HUES6 (cell line): Measurements from ENCODE around the gene DLG1.

Source experiments
- H3K27ac ChIP-seq: 2 replicates; pipeline ENCODE4 v1.7.0; 2013; ENCODE audit warnings: low read depth, mild to moderate bottlenecking, low read length, inconsistent platforms
- H3K27me3 ChIP-seq: 2 replicates; pipeline ENCODE4 v1.6.1; 2013; ENCODE audit warnings: low read length; ENCODE audit not compliant: control insufficient read depth, insufficient read depth
- H3K36me3 ChIP-seq: 2 replicates; pipeline ENCODE4 v1.6.1; 2013; ENCODE audit warnings: low read length; ENCODE audit not compliant: control insufficient read depth, insufficient read depth
- H3K4me1 ChIP-seq: 2 replicates; pipeline ENCODE4 v1.6.1; 2013; ENCODE audit warnings: low read length; ENCODE audit not compliant: control insufficient read depth, insufficient read depth
- H3K4me3 ChIP-seq: 2 replicates; pipeline ENCODE4 v1.5.1; 2013; ENCODE audit warnings: low read depth, low read length
- H3K9ac ChIP-seq: one replicate; pipeline ENCODE4 v1.6.1; 2013; ENCODE audit warnings: mild to moderate bottlenecking, low read length
- H3K9me3 ChIP-seq: 2 replicates; pipeline ENCODE4 v1.6.1; 2013; ENCODE audit warnings: low read depth, low read length; ENCODE audit not compliant: control insufficient read depth, insufficient read depth

Gene DLG1

DNA sequence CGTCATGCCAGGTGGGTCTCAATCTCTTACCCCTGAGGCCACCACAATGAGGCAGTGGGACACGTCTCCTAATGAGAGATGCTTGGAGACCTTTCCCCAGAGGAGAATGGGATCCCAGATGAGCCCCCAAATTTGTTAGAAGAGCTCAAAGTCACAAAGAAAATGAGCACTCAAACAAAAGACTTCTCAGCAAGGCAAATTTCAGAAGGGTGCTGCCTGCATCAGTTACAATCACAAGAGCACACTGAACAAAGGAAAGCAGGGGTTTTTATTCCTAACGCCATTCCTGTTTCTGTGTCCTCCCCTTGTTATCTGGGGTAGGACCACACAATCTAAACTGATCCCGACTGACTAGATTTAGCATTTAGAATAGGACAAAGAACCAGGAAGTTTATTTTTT is 50.1 kb downstream of the DLG1 start:
- Histone ChIP-seq H3K27ac (no peak overlapping the region), H3K27me3 (no peaks in the 10 kb centered on the region), H3K9me3 (peaks cover 70% of the 10 kb centered on the region), H3K4me3 (no peak overlapping the region), H3K4me1 (no peaks in the 10 kb centered on the region), H3K36me3 (peaks cover 52% of the 10 kb centered on the region), H3K9ac (no peak overlapping the region)

DNA sequence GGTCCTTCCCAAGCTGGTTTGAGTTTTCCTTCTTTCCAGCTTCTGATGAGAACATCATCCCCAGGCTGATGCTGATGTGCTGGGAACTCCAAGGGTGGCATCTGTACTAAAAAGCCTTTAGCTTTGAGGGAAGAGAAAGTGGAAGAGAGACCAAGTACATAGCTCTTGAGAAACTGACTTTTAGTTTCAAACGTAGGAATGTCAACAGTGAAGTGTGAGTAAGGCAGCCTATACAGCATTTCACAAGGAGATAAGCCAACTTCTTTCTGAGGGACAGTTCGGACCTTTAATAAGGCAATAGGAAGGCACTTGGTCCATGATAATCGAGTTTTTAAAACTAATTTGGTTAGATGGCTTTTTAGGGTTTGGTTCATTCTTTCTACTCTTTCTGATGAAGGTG is 53.7 kb downstream of the DLG1 start:
- no peak overlapping the region for H3K27ac ChIP-seq
- H3K36me3 ChIP-seq = peaks cover 48% of the 10 kb centered on the region
- no peak overlapping the region for H3K9ac ChIP-seq
- H3K9me3 ChIP-seq = peaks cover 80% of the 10 kb centered on the region
- no peaks in the 10 kb centered on the region for H3K27me3 ChIP-seq
- H3K4me1 ChIP-seq = no peaks in the 10 kb centered on the region
- no peak overlapping the region for H3K4me3 ChIP-seq

DNA sequence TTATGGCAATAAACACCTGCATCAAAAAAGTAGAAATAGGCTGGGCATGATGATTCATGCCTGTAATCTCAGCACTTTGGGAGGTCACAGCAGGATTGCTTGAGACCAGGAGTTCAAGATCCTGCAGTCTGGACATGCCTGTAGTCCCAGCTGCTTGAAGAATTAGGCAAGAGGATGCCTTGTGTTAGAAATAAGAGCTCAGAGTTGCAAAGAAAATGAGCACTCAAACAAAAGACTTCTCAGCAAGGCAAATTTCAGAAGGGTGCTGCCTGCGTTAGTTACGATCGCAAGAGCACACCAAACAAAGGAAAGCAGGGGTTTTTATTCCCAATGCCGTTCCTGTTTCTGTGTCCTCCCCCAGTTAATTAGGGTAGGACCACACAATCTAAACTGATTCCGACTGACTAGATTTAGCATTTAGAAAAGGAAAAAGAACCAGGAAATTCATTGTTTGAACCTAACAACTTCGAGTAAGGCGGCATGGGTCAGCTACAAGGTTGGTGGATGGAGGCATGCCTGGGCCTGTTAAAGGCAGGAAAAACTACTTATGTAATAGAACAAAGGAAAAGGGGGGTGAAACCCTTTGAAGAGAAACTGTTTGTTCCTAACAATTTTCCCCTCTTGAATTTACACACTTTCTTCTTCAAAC is 55.5 kb downstream of the DLG1 start:
- no peak overlapping the region for H3K4me3 ChIP-seq

DNA sequence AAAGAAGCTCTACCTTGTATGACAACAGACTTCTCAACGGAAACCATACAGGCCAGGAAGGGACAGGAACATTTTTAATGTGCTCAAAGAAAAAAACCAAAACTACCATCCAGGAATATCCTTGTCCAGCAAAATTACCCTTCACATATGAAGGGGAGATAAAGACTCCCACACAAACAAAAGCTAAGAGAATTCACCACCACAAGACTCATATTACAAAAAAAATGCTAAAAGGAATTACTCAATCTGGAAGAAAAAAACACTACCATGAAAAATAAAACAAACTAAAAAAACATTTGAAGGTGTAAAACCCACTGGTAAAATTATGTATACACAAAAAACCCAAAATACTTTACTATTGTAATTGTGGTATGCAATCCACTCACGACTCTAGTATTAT is 57.2 kb downstream of the DLG1 start:
- Histone ChIP-seq H3K4me3 (no peak overlapping the region), H3K9ac (no peak overlapping the region), H3K9me3 (peaks cover 51% of the 10 kb centered on the region), H3K27ac (no peak overlapping the region), H3K36me3 (peaks cover 32% of the 10 kb centered on the region), H3K4me1 (0 out of 2 replicates have a peak, but pooled peaks cover 5% of the 10 kb centered on the region), H3K27me3 (no peaks in the 10 kb centered on the region)

More for the DNA sequence above, 55.5 kb downstream of the DLG1 start:
- Histone ChIP-seq H3K27me3 (no peaks in the 10 kb centered on the region), H3K9ac (no peak overlapping the region), H3K9me3 (peaks cover 64% of the 10 kb centered on the region), H3K4me1 (0 out of 2 replicates have a peak, but pooled peaks cover 2% of the 10 kb centered on the region), H3K27ac (no peak overlapping the region), H3K36me3 (peaks cover 41% of the 10 kb centered on the region)

DNA sequence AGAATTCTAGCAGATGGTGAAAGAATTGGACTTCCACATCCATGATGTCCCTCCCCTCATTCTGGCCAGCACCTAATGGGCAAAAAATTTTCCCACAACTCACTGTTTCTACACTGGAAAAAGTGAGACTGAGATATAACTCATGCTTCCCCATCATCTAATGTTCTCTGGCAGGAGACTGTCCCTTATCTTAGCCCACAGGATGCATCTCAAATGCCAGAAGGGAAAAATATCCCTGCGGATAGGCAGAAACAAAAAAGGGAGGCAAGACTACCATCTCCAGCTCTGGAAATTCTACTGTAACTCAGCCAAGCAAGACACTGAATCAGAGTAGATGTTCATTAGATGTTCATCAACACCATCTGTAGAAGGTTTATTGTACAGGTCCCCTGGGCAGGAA is 58.6 kb downstream of the DLG1 start:
- H3K4me1 ChIP-seq = 0 out of 2 replicates have a peak, but pooled peaks cover 5% of the 10 kb centered on the region
- no peak overlapping the region for H3K4me3 ChIP-seq
- H3K27me3 ChIP-seq = no peaks in the 10 kb centered on the region
- H3K27ac ChIP-seq = no peak overlapping the region
- H3K9ac ChIP-seq = no peak overlapping the region
- peaks cover 31% of the 10 kb centered on the region for H3K36me3 ChIP-seq
- peaks cover 44% of the 10 kb centered on the region for H3K9me3 ChIP-seq

DNA sequence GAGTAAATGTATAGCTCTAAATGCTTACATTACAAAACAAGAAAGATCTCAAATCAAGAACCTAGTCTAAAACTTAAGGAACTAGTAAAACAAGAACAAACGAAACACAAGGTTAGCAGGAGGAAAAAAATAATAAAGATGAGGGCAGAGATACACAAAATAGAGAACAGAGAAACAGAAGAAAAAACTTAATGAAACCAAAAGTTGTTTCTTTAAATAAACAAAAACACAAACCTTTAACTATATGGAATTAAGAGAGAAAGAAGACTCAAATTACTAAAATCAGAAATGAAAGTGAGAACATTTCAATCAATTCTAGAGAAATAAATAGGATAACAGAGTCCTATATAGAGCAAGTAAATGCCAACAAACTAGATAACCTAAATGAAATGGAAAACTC is 59.6 kb downstream of the DLG1 start:
- peaks cover 34% of the 10 kb centered on the region for H3K9me3 ChIP-seq
- H3K36me3 ChIP-seq = peaks cover 21% of the 10 kb centered on the region
- H3K4me1 ChIP-seq = 0 out of 2 replicates have a peak, but pooled peaks cover 5% of the 10 kb centered on the region
- no peak overlapping the region for H3K4me3 ChIP-seq
- H3K9ac ChIP-seq = no peak overlapping the region
- no peak overlapping the region for H3K27ac ChIP-seq
- H3K27me3 ChIP-seq = no peaks in the 10 kb centered on the region

DNA sequence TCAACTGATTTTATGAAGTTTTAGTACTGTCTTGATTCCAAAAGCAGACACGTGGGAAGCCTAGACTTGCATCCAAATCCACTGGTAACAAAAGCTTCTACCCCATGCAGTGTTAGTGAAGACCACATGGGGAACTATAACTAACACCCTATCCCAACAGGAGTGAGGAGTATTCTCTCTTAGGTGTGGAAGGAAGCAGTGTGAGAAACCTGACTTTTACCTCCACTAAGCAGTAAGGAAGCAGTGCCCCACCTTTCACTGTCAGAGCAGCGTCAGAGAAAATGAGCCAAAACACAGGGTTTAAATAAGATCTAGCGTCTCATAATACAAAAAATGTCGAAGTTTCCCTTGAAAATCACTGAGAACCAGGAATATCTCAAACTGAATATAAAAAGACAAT is 60.5 kb downstream of the DLG1 start:
- peaks cover 25% of the 10 kb centered on the region for H3K9me3 ChIP-seq
- 0 out of 2 replicates have a peak, but pooled peaks cover 5% of the 10 kb centered on the region for H3K4me1 ChIP-seq
- no peaks in the 10 kb centered on the region for H3K27me3 ChIP-seq
- no peak overlapping the region for H3K27ac ChIP-seq
- no peak overlapping the region for H3K4me3 ChIP-seq
- no peak overlapping the region for H3K9ac ChIP-seq
- H3K36me3 ChIP-seq = peaks cover 12% of the 10 kb centered on the region

DNA sequence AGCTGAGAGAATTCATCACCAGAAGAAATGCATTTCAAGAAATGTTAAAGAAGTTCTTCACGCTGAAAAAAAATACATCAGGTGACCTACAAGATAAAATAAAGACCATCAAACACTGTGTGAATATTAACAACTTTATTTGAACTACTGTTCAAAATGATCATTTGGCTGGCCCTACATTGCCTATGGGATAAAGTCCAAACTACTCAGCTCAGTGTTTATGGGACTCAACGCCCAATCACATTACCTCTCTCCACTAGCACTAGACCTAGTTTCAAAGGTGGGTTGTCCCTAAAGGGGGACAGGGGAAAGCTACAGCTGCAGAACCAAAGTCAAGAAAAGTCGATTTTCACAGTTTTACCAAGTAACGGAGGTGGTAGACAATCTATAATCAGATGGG is 62.0 kb downstream of the DLG1 start:
- Histone ChIP-seq H3K4me1 (0 out of 2 replicates have a peak, but pooled peaks cover 5% of the 10 kb centered on the region), H3K9ac (no peak overlapping the region), H3K36me3 (peaks cover 9% of the 10 kb centered on the region; the same call in 1 of the 2 replicates), H3K27me3 (no peaks in the 10 kb centered on the region), H3K27ac (no peak overlapping the region), H3K4me3 (no peak overlapping the region), H3K9me3 (peaks cover 10% of the 10 kb centered on the region; the same call in 1 of the 2 replicates)

DNA sequence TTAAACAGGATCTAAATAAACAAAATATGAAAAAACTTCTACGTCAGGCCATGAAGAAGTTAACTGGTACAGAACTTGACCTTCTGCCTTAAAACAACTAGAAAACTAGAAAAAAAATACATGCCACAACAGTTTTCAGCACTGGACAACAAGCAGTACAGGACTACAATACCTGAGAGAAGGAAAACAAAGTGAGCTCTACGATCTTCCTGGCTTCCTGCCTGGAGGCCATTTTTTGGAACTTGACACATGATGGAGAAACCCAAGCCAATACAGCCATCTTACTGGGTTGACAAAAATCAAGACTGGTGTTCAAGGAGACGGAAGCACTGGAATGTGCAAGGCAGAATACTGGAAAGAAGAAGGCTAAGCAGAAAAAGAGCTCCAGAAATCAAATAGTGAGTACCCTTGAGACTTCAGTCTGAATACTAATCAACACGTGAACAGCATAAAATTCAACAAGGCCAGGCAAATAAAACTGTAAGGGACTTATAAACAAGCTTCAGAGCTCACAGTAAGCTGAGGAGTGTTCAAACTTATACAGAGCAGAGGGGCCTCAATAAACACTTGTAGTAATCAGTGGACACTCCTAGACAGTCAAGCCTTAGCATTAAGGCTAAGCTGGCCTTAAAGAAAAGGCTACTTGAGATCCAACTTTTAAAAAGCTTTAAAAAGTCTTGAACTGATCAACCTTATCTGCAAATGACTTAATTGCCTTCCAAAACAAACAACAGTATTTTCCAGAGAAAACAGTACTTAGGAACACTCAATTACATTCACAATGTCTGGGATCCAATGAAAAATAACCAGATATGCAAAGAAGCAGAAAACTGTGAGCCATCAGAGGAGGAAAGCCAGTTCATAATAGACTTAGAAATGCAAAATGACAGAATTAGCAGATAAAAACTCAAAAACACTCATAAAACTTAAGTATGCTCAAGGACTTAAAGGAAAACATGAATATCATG is 63.2 kb downstream of the DLG1 start:
- Histone ChIP-seq H3K9me3 (peaks cover 4% of the 10 kb centered on the region; the same call in 1 of the 2 replicates), H3K4me1 (0 out of 2 replicates have a peak, but pooled peaks cover 5% of the 10 kb centered on the region), H3K27me3 (no peaks in the 10 kb centered on the region), H3K27ac (no peak overlapping the region), H3K9ac (no peak overlapping the region), H3K4me3 (no peak overlapping the region), H3K36me3 (peaks cover 9% of the 10 kb centered on the region; the same call in 1 of the 2 replicates)

DNA sequence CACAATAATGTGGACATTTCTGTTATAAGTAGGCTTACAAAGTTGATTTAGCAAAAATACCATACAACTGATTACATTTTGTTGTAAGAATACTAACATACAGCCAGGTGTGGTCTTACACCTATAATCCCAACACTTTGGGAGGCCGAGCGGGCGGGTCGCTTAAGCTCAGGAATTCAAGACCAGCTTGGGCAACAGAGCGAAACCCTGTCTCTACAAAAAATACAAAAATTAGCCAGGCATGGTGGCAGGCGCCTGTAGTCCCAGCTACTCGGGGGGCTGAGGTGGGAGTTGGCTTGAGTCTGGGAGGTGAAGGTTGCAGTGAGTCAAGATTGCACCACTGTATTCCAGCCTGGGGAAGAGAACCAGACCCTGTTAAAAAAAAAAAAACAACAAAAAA is 67.1 kb downstream of the DLG1 start:
- Histone ChIP-seq H3K36me3 (peaks cover 6% of the 10 kb centered on the region; the same call in 1 of the 2 replicates), H3K9me3 (no peaks in the 10 kb centered on the region; the same call in 1 of the 2 replicates), H3K27ac (no peak overlapping the region), H3K4me1 (peaks cover 2% of the 10 kb centered on the region), H3K27me3 (no peaks in the 10 kb centered on the region), H3K4me3 (no peak overlapping the region), H3K9ac (no peak overlapping the region)

DNA sequence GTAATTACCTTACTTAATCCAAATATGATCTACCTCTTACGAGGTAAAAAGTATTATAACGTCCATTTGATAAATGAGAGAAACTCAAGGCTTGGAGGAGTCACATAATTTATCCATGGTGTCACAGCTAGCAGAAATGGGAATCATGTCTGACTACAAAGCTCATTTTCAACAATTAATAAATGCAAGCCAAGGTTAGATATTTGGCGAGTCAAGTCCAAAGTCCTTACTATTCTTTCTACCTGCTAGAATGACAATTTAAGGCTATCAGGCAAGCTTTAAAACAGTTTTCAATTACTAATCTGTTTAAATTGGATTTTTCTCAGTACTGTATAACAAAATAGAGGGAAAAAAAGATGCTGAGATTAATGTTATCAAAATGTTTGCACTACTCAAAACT is 68.6 kb downstream of the DLG1 start:
- H3K27ac ChIP-seq = no peak overlapping the region
- H3K36me3 ChIP-seq = no peaks in the 10 kb centered on the region
- no peak overlapping the region for H3K9ac ChIP-seq
- H3K27me3 ChIP-seq = no peaks in the 10 kb centered on the region
- H3K9me3 ChIP-seq = no peaks in the 10 kb centered on the region
- H3K4me1 ChIP-seq = peaks cover 7% of the 10 kb centered on the region
- no peak overlapping the region for H3K4me3 ChIP-seq
